ENCODE measurements around the gene TMEM267. TPM values are rescaled to one million over a fixed set of nuclear protein-coding genes. Genes with fewer than 3 reads are reported as not detected.

The TMEM267 gene
- total RNA-seq, 1 experiment from 2014 or later: 6.0 TPM

GRCh38 chr5:43432486-43433375 is 50.9 kb downstream of the TMEM267 start:
- TF ChIP-seq, protein P1, sequence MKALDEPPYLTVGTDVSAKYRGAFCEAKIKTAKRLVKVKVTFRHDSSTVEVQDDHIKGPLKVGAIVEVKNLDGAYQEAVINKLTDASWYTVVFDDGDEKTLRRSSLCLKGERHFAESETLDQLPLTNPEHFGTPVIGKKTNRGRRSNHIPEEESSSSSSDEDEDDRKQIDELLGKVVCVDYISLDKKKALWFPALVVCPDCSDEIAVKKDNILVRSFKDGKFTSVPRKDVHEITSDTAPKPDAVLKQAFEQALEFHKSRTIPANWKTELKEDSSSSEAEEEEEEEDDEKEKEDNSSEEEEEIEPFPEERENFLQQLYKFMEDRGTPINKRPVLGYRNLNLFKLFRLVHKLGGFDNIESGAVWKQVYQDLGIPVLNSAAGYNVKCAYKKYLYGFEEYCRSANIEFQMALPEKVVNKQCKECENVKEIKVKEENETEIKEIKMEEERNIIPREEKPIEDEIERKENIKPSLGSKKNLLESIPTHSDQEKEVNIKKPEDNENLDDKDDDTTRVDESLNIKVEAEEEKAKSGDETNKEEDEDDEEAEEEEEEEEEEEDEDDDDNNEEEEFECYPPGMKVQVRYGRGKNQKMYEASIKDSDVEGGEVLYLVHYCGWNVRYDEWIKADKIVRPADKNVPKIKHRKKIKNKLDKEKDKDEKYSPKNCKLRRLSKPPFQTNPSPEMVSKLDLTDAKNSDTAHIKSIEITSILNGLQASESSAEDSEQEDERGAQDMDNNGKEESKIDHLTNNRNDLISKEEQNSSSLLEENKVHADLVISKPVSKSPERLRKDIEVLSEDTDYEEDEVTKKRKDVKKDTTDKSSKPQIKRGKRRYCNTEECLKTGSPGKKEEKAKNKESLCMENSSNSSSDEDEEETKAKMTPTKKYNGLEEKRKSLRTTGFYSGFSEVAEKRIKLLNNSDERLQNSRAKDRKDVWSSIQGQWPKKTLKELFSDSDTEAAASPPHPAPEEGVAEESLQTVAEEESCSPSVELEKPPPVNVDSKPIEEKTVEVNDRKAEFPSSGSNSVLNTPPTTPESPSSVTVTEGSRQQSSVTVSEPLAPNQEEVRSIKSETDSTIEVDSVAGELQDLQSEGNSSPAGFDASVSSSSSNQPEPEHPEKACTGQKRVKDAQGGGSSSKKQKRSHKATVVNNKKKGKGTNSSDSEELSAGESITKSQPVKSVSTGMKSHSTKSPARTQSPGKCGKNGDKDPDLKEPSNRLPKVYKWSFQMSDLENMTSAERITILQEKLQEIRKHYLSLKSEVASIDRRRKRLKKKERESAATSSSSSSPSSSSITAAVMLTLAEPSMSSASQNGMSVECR (CRISPR knock-in tag; IDR thresholded peaks at IDR 0.05; ENCODE audit: borderline replicate concordance): no peak
- TF ChIP-seq CTCF (IDR thresholded peaks at IDR 0.05) (no peak), NR3C1 (CRISPR knock-in tag; conservative IDR thresholded peaks at IDR 0.05; ENCODE audit: low read depth) (no peak), GABPB1 (CRISPR knock-in tag; IDR thresholded peaks at IDR 0.05) (peak; percentile 74)
- TF ChIP-seq, protein P2, sequence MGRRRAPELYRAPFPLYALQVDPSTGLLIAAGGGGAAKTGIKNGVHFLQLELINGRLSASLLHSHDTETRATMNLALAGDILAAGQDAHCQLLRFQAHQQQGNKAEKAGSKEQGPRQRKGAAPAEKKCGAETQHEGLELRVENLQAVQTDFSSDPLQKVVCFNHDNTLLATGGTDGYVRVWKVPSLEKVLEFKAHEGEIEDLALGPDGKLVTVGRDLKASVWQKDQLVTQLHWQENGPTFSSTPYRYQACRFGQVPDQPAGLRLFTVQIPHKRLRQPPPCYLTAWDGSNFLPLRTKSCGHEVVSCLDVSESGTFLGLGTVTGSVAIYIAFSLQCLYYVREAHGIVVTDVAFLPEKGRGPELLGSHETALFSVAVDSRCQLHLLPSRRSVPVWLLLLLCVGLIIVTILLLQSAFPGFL (CRISPR knock-in tag; IDR thresholded peaks at IDR 0.05; ENCODE audit: borderline replicate concordance): no peak
- ATAC-seq (no peak), DNase-seq (ENCODE audit: low spot score) (no peak)
- Mint-ChIP-seq H3K27ac (no peak overlapping the region), H3K36me3 (no peaks in the 10 kb centered on the region), H3K27me3 (ENCODE audit: low read depth) (no peaks in the 10 kb centered on the region), H3K9me3 (no peaks in the 10 kb centered on the region), H3K4me3 (no peak overlapping the region), H3K4me1 (peaks cover 6% of the 10 kb centered on the region)
- CTCF ChIA-PET: no interaction called here
- POLR2A ChIA-PET: no interaction called here

DNA sequence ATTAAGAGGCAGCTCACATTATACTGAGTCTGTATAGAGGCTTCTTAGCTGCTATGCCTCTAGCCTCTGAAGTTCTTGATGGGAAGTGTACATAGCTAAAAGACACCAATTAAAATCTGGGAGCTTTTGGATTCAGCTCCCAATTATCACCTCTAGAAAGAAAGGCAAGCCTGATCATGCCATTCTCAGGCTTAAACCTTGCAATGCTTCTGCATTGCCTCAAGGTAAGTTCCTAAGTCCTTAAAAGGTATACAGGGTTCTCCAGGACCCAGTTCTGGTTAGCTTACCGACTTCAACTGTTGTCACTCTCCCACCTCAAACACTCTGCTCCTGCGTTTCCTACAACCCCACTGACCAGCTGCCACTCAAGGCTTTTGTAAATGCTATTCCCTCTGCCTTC is 54.0 kb downstream of the TMEM267 start:
- ATAC-seq (no peak), DNase-seq (ENCODE audit: low spot score) (no peak)
- peaks cover 4% of the 10 kb centered on the region; the same call in 1 of the 2 replicates for H3K27me3 Mint-ChIP-seq (ENCODE audit: low read depth)
- H3K27ac Mint-ChIP-seq: no peak overlapping the region
- peaks cover 6% of the 10 kb centered on the region for H3K4me1 Mint-ChIP-seq
- H3K9me3 Mint-ChIP-seq: peaks cover 16% of the 10 kb centered on the region
- CTCF ChIA-PET: interaction anchor here (0.8 kb wide), 1 partner anchor 54 kb away, joined by 3 read pairs; the partner anchor contains the start of gene TMEM267
- POLR2A ChIA-PET: interaction anchor here (0.5 kb wide), 1 partner anchor 55 kb away, joined by 8 read pairs; no protein-coding TSS in a partner anchor
- H3K4me3 Mint-ChIP-seq: no peak overlapping the region
- TF ChIP-seq ETV6 (CRISPR knock-in tag; IDR thresholded peaks at IDR 0.05) (no peak), GTF2I (CRISPR knock-in tag; conservative IDR thresholded peaks at IDR 0.05) (no peak), TEAD1 (CRISPR knock-in tag; IDR thresholded peaks at IDR 0.05) (no peak), SMAD3 (CRISPR knock-in tag; IDR thresholded peaks at IDR 0.05; ENCODE audit: borderline replicate concordance) (no peak), ZBTB21 (CRISPR knock-in tag; IDR thresholded peaks at IDR 0.05; ENCODE audit: borderline replicate concordance) (no peak), TEAD4 (CRISPR knock-in tag; IDR thresholded peaks at IDR 0.05) (no peak), GRHL2 (CRISPR knock-in tag; IDR thresholded peaks at IDR 0.05; ENCODE audit: insufficient replicate concordance, severe bottlenecking) (no peak), EMX1 (CRISPR knock-in tag; IDR thresholded peaks at IDR 0.05) (no peak), PRDM15 (CRISPR knock-in tag; IDR thresholded peaks at IDR 0.05) (no peak)
- no peaks in the 10 kb centered on the region; the same call in none of the 2 replicates for H3K36me3 Mint-ChIP-seq

Measured in WTC11 (cell line).